HepG2 (cell line): Measurements from ENCODE around the gene ARID3C. TPM values are rescaled to one million over a fixed set of nuclear protein-coding genes. Genes with fewer than 3 reads are reported as not detected.

Experiments
- BCL3 ChIP-seq: sonication (generic); formaldehyde crosslinking; IDR thresholded peaks from 2 replicates; pipeline ENCODE4 v1.5.1; 2020; ENCODE audit warnings: mild to moderate bottlenecking, missing genetic modification reagents, moderate library complexity
- DRAP1 ChIP-seq: IDR thresholded peaks from 2 replicates; pipeline ENCODE4 v1.6.1; 2016; ENCODE audit warnings: missing genetic modification reagents, missing compliant biosample characterization
- HNF4G ChIP-seq, 2 experiments: sonication (generic) in 1 of 2; formaldehyde crosslinking in 1 of 2; IDR thresholded peaks; 2 replicates each; pipeline versions ENCODE4 v1.4.0 to v1.6.1; 2011 to 2020; ENCODE audit warnings: borderline replicate concordance in 2 of 2, low read depth in 2 of 2, mild to moderate bottlenecking in 2 of 2, low read length in 1 of 2, missing genetic modification reagents in 1 of 2, moderate library complexity in 1 of 2
- HOMEZ ChIP-seq: IDR thresholded peaks from 2 replicates; pipeline ENCODE4 v1.6.1; 2016; ENCODE audit warnings: low read depth
- KDM2A ChIP-seq: sonication (generic); formaldehyde crosslinking; IDR thresholded peaks from 2 replicates; pipeline ENCODE4 v1.4.0; 2020; ENCODE audit warnings: low read depth, missing genetic modification reagents, borderline replicate concordance
- MXD3 ChIP-seq: IDR thresholded peaks from 2 replicates; pipeline ENCODE4 v1.6.1; 2016; ENCODE audit warnings: mild to moderate bottlenecking, missing biosample characterization, missing genetic modification reagents
- NR2C2 ChIP-seq: sonication (generic); formaldehyde crosslinking; IDR thresholded peaks from 2 replicates; pipeline ENCODE4 v1.4.0; 2020; ENCODE audit warnings: missing genetic modification reagents, mild to moderate bottlenecking, moderate library complexity, borderline replicate concordance
- NR2F6 ChIP-seq, 2 experiments: IDR thresholded peaks; 2 replicates each; pipeline ENCODE4 v1.6.1; 2016; ENCODE audit warnings: antibody characterized with exemption in 1 of 2, mild to moderate bottlenecking in 1 of 2
- PAXIP1 ChIP-seq: sonication (generic); formaldehyde crosslinking; conservative IDR thresholded peaks from 2 replicates; pipeline ENCODE4 v1.4.0; 2020; ENCODE audit warnings: mild to moderate bottlenecking, missing genetic modification reagents, moderate library complexity
- PCBP1 ChIP-seq: fragments of 200-400 bp; formaldehyde crosslinking; IDR thresholded peaks from 2 replicates; pipeline ENCODE4 v1.6.1; 2017; ENCODE audit warnings: mild to moderate bottlenecking, low read depth, low read length, borderline replicate concordance
- RORA ChIP-seq: sonication (generic); formaldehyde crosslinking; IDR thresholded peaks from 2 replicates; pipeline ENCODE4 v1.5.0; 2020; ENCODE audit warnings: mild to moderate bottlenecking, missing genetic modification reagents, moderate library complexity
- SP5 ChIP-seq: IDR thresholded peaks from 2 replicates; pipeline ENCODE4 v1.6.1; 2016; ENCODE audit warnings: low read depth, borderline replicate concordance
- TCF7L2 ChIP-seq: IDR thresholded peaks from 2 replicates; pipeline ENCODE4 v1.6.1; 2011; ENCODE audit warnings: mild to moderate bottlenecking, low read depth, low read length, moderate library complexity
- ZBTB8A ChIP-seq: sonication (generic); formaldehyde crosslinking; IDR thresholded peaks from 2 replicates; pipeline ENCODE4 v1.4.0; 2020; ENCODE audit warnings: mild to moderate bottlenecking, low read depth, missing genetic modification reagents, borderline replicate concordance
- ZFP1 ChIP-seq: IDR thresholded peaks from 2 replicates; pipeline ENCODE4 v1.6.1; 2016
- ZNF562 ChIP-seq: sonication (generic); formaldehyde crosslinking; IDR thresholded peaks from 2 replicates; pipeline ENCODE4 v1.8.0; 2022; ENCODE audit warnings: missing genetic modification reagents, borderline replicate concordance
- ZNF746 ChIP-seq: sonication (generic); formaldehyde crosslinking; IDR thresholded peaks from 2 replicates; pipeline ENCODE4 v1.8.0; 2022; ENCODE audit warnings: mild to moderate bottlenecking, missing genetic modification reagents
- polyA plus RNA-seq, 8 experiments: library from polyadenylated mRNA; depleted of rRNA in 3 of 8; stranded (reverse) in 7 of 8; unstranded in 1 of 8; fragments of >200 nt; fragmentation: Illumina TruSeq in 4 of 8; extraction: Trizol in 4 of 8; gene quantifications; 2 replicates each; pipeline versions ENCODE4 v1.2.1 to v1.2.3, GENCODE V29; 2011 to 2016; ENCODE audit warnings: low read depth in 4 of 8, missing spikeins in 1 of 8, mixed read lengths in 1 of 8; ENCODE audit not compliant: insufficient read depth in 1 of 8
- total RNA-seq, 5 experiments: library from RNA; depleted of rRNA; stranded (reverse); fragments of >200 nt; fragmentation: Illumina TruSeq; extraction: Trizol; gene quantifications; 2 replicates each; pipeline ENCODE4 v1.2.3, GENCODE V29; 2016; ENCODE audit warnings: low read depth in 1 of 5
- TF ChIP-seq, protein P1 (sequence below): sonication (generic); formaldehyde crosslinking; IDR thresholded peaks from 2 replicates; pipeline ENCODE4 v1.9.0; 2021; ENCODE audit warnings: missing genetic modification reagents, borderline replicate concordance

The ARID3C gene
- total and polyA plus RNA-seq, 2 of the 13 experiments (the other 11 are each of a cell fraction or from before 2014, with no cell fraction given): not detected

- TF ChIP-seq HOMEZ (CRISPR knock-in tag) (no peak), NR2F6 (IDR thresholded peaks at IDR 0.05) (peak; percentile 53; the same call in 1 of the 2 replicates), NR2F6 (CRISPR knock-in tag; IDR thresholded peaks at IDR 0.05) (peak; percentile 60; the same call in 1 of the 2 replicates), ZBTB8A (no peak), TCF7L2 (no peak), PCBP1 (no peak), KDM2A (CRISPR knock-in tag) (no peak), ZFP1 (CRISPR knock-in tag) (peak; percentile 100), PAXIP1 (CRISPR knock-in tag) (0 out of 2 replicates have a peak, but pooled peaks have one; percentile 49), MXD3 (CRISPR knock-in tag) (no peak), NR2C2 (CRISPR knock-in tag) (no peak), ZNF562 (CRISPR knock-in tag) (no peak), DRAP1 (CRISPR knock-in tag) (no peak), SP5 (peak; percentile 45; the same call in 1 of the 2 replicates), RORA (CRISPR knock-in tag) (no peak), BCL3 (CRISPR knock-in tag) (no peak), ZNF746 (CRISPR knock-in tag) (peak; percentile 33; the same call in 1 of the 2 replicates), HNF4G (IDR thresholded peaks at IDR 0.05; ENCODE audit: borderline replicate concordance, low read depth, low read length) (peak; percentile 58), HNF4G (CRISPR knock-in tag; IDR thresholded peaks at IDR 0.05; ENCODE audit: borderline replicate concordance, low read depth) (no peak)
- TF ChIP-seq, protein P1, sequence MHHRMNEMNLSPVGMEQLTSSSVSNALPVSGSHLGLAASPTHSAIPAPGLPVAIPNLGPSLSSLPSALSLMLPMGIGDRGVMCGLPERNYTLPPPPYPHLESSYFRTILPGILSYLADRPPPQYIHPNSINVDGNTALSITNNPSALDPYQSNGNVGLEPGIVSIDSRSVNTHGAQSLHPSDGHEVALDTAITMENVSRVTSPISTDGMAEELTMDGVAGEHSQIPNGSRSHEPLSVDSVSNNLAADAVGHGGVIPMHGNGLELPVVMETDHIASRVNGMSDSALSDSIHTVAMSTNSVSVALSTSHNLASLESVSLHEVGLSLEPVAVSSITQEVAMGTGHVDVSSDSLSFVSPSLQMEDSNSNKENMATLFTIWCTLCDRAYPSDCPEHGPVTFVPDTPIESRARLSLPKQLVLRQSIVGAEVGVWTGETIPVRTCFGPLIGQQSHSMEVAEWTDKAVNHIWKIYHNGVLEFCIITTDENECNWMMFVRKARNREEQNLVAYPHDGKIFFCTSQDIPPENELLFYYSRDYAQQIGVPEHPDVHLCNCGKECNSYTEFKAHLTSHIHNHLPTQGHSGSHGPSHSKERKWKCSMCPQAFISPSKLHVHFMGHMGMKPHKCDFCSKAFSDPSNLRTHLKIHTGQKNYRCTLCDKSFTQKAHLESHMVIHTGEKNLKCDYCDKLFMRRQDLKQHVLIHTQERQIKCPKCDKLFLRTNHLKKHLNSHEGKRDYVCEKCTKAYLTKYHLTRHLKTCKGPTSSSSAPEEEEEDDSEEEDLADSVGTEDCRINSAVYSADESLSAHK (CRISPR knock-in tag): no peak
Measured at GRCh38 chr9:34630402-34631154, 1.7 kb upstream of the ARID3C start (continued).
